TTC549 (cell line): ENCODE data around the gene SAP30BP.
"Not testable (repeated sequence)": the region's sequence is repeated elsewhere in the genome, so short reads cannot be mapped to it uniquely, and the experiment has no call there.

Experiments used
- FAIRE-seq: peaks from 2 replicates; lab custom pipeline; 2012; peaks lifted over from hg19 to GRCh38; lab: Jason Lieb, UNC

Gene SAP30BP

DNA sequence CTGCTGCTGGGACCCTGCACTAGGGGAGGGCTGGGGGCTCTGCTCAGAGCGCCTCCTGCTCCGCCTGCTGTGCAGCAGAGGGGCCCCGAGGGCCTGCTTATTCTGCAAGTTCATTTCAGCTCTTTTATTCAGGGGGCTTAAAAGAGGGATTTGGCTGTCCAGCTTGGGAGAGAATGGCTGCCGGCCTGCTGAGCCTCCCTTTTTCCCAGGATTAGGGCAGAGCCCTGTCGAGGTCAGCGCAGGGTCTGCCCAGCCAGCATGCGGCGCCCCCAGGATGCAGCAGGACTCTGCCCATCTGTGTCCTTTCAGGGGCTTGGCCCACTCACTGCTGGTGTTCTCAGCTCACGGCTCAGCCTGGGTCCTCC is 32.8 kb upstream of the SAP30BP start:
- no peak for FAIRE-seq

DNA sequence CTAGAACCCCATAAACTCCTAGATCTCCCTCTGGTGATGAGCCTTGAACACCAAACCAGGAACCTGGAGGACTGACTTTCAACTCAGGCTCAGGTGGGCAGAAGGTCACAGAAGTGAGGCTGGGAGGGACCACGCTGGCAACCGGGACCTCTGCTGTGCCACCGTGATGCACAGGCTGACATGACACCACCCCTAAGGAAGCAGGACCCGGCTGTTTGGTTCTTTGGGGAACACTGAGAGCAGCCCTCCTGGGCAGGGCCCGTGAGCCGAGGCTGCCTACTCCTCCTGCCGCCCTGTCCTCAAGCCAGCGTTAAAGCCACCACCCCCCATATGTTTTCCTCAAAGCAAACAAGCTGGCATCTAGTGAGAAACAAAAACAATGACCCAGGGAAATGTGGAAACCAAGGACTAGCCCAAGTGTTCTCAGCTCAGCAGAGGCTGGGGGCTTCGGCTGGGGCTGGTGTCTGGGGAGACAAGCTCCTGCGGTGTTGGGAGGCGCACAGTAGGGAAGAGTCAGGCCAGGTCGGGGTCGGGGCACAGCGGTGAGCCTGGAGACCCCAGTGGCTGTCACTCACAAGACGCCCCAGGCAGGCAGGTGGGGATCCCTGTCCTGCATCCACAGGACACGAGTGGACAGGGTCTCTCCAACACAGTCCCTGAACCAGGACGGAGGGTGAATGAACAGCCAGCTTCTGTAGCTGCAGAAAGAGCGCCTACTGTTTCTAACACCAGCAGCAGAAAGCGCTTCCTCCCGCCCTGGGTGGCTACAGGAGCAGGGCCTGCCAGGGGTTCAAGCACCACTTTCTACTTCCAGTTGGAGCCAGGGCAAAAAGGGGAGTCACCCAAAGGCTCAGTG is 32.2 kb upstream of the SAP30BP start:
- FAIRE-seq = no peak

DNA sequence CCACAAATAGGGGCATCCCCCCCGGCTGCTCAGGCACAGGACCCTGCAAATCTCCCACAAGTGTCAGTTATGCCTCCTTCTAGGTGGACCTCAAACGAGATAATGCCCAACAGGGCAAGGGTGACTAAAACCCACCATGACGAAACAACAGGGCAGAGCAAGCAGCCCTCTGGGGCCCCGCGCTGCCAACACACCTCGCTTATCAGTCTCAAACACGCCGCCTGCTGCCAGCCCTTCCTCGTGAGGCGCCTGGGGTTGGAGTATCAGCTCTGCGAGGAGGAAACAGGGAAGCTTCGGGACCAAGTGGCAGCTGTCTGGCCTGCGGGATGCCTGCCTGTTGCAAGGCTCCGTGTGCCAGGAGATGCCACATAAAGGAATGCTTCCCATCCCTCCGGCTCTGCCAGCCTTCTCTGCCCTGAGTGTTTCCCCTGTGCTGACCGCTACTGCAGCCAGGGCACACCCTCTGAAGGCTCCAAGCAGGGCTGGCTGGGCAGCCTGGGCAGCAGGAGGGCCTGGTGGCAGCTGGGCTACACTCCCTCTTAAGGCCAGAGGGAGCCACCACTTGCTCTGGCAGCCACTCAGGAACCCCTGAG is 31.4 kb upstream of the SAP30BP start:
- FAIRE-seq = no peak

DNA sequence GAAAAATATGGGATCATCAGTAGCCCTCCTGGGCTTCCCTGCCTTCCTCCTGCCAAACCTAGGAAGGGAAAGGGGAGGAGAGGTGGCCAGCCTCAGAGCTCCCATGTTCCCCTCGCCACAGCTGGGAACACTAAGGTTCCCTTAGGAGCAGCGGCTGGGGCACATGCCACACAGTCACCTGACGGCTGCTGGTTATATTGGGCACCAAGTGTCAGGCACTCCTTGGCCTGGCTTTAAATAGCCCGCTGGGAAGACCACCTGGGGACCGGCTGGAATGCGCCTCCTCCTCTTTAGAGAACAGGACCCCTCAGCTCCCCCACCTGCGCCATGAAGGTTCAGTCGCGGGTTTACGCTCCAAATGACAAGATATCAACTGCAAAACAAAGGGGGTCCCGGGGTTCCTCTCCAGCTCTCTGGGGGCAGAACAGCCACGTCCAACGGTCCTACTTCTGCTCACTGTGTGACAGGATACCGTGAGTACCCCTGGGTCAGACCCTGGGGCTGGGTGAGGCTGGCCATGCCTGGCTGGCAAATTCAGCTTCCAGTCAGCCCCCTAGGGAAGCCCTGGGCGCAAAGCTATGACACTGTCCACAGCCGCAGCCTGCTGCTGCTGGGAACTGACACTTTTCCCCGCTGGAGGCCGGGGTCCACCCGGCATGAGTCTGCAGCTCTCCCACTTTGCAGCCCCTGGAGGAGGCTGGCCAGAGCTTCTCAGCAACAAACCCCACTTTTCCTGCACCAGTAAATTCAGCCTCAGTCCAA is 30.6 kb upstream of the SAP30BP start:
- FAIRE-seq = no peak

DNA sequence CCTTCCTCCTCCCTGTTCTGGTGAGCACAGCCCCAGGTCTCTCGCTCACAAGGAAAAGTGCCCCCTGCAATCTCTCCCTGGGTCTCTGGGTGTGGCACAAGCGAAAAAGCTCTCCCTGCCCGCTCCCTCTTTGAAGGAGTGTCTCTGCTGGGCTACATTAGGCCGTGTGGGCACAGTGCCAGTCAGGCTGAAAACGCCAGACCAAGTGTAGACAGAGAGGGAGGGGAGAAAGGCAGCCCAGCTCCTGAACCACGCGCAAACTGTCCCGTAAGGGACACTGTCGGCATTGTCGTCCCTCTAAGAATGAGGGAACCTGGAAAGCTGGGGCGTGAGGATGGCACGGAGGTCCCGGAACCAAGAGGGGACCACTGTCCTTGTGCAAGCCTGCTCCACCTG is 30.0 kb upstream of the SAP30BP start:
- FAIRE-seq = no peak

DNA sequence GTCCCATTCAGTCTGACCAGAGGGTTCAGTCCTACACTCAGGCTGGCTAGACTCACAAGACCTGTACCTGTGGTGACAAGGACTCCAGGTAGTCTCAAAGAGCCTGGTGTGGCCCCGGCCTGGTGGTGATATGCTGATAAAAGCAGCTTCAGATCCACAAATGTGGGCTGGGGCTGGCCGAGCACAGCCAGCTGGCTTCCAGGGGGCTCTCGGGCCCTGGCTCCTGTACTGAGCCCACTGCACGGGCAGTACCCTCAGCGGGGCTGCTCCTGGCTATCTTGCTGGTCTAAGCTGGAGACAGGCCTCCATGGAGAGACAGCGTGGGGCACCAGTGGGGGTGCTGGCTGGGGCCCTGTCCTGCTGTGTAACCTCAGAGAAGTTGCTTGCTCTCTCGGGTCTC is 29.6 kb upstream of the SAP30BP start:
- no peak for FAIRE-seq

DNA sequence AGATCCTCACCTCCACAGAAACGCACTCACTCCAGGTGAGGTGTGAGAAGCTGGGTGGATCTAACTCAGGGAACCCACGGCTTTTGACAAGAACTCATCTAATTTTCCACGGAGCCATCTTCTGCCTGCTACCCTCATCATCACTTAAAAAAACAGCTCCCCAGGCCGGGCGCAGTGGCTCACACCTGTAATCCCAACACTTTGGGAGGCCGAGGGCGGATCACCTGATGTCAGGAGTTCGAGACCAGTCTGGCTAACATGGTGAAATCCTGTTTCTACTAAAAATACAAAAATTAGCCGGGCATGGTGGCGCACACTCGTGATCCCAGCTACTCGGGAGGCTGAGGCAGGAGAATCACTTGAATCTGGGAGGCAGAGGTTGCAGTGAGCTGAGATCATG is 29.1 kb upstream of the SAP30BP start:
- not testable (repeated sequence) for FAIRE-seq

DNA sequence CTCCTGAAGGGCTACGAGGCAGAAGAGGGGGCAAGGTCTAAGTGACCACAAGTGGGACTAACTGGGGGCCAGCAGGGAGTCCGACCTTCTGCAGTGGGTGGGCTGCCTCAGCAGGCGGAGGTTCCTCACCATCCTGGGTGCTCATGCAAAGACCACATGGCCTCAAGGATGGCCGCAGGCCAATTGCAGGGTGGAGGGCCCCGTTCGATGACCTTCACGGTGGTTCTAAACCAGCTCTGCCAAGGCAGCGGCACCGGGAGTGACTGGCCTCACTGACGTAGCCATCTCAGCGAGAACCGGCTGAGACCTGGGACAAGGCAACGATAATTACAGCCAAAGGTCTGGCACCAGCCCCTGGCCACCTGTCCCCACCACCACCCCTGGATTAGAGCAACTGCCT is 28.2 kb upstream of the SAP30BP start:
- FAIRE-seq = no peak

DNA sequence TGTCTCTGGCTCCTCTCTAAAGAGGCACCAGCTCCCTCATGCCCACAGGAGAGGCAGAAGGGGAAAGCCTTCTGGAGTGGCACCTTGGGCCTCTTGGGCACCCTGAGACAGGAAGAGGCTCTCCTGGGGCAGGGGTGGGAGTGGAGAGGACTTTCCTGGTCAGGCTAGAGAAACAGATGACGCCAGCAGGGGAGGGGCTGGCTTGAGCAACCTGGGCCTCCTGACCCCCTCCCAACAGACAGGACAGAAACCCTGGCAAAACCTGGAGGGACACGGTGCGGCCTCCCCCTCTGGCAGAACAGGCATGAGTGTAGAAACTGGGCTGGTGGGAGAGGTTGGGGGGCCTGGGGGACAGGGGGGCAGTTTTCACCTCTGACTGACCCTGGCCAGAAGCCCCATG is 27.8 kb upstream of the SAP30BP start:
- no peak for FAIRE-seq

DNA sequence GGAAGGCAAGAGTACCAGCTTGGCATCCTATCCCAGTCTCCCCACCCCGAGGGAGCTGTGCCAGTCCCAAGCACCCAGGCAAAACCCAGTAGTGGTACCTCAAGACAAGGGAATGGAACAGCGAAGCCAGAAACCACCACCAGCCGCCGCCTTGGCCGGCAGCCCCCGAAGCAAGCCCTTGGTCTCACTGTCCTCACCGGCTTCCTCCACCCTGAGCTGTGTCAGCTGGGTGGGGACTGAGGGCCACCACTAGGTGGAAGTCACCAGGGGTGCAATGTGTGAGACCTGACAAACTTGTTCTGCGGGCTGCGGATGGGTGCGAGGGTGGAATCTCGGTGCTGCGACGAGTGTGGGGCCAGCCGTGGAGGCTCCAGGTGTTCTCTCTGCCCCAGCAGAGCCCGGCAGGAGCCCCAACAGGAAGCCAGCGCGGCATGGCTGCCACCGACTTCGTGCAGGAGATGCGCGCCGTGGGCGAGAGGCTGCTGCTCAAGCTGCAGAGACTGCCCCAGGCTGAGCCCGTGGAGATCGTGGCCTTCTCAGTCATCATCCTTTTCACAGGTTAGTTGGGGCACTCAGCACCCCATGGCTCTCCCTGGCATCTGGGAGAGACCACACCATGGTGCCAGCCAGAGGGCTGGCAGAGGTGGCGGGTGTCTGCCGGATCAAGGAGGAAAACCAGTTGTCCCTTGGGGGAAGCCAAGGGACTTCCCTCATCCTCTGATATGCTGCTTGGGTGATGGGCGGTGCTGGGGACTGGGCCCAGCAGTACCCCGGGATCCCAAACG is 27.2 kb upstream of the SAP30BP start:
- no peak for FAIRE-seq

DNA sequence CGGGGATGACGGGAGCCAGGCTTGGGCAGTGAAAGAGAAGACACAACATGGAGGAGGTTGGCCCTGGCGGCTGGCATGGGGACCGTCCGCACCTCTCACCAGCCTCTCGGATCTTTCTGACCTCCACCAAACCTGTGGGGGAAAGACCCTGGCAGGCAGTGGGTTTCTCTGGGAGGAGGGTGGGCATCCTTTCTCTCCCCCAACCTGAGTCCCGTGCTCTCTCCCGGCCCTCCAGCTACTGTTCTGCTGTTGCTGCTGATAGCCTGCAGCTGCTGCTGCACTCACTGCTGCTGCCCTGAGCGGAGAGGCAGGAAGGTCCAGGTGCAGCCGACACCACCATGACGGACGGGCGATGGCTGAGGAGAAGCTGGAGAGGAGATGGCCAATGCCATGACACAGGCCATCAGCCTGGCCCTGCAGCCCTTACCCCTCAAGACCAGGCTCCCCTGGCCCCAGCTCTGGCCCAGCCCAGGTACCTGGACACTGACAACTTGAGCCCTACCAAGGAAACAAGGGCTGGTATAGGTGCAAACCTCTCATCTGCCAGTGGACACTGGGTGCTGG is 26.5 kb upstream of the SAP30BP start:
- no peak for FAIRE-seq

DNA sequence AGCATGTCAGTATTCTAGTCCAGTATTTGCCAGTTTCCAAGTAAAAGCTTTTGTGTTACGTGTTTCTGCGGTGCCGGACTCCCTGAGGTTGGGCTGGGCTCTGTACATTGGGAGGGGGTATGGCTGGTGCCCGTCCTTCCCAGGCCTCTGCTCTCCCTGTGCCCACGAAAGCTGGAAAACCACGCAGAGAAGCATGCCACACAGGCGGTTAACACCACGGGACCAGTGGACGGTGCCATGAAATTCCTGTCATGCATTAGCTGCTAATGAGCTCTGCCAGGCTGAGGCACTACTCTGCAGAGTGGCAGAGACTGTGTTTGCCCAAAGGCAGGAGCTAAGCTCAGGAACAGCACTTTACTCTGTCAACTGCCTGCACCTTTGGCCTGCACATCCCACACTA is 25.8 kb upstream of the SAP30BP start:
- no peak for FAIRE-seq

DNA sequence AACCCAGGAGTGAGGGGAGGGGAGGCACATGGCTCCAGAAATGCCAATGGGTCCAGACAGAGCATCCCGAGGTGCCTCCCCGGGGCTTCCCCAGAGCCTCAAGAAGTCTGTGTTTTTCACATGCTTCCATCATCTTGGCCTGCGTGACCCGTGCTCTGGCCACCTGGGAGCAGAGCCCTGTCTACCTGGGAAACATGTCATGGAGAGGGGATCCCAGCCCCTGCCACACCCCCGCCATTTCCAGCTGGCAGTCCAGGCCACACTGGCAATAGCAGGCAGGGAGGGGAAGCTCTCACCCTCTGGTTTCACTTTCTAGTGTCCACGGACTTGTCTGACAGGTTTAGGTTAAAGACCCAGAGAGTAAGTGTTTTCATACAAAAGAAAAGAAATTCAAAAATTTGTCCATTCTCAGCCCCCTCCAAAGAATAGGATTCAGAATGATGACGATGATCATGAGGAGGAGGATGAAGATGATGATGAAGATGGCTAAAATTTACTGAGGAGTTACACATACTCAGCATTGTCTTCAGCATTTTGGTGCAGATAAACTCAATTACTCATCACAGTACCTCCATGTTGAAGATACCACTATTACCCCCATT is 24.9 kb upstream of the SAP30BP start:
- FAIRE-seq = no peak

DNA sequence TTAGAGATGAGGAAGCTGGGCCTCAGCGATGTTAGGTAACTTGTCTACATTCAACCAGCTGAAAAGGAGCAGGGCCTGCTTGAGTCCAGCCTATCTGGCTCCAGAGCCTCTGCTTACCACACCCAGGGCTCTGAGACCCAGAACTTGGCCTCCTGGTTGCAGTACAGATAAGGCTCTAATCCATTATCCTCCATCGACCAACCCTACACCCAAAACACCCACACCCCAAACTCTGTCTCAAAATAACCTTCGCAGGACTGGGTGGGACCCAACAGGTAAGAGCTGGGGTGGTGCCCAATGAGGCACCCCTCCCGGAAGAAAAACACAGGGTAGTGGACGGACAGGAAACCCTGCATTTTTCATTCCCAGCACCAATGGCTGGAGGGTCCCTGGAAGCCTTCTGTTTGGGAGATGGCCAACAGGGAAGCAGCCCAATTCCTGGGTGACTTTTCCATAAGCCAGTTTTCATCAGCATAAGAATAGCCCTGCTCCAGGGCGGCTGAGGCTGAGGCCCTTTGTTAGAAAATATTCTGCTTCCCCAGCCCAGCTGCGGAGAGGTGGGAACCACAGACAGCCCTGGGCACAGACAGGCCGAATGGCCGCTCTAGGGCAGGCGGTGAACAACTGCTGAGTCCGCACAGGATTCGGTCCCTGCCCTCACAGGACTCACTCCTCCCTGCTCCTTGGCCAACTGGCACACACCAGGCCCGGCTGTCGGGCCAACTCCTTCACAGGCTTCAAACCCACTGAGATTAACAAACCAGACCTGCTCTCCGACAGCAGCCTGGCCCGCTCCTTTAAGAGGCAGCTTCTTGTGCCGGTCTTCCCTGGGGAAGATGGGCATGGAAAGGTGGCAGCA is 24.1 kb upstream of the SAP30BP start:
- no peak for FAIRE-seq

DNA sequence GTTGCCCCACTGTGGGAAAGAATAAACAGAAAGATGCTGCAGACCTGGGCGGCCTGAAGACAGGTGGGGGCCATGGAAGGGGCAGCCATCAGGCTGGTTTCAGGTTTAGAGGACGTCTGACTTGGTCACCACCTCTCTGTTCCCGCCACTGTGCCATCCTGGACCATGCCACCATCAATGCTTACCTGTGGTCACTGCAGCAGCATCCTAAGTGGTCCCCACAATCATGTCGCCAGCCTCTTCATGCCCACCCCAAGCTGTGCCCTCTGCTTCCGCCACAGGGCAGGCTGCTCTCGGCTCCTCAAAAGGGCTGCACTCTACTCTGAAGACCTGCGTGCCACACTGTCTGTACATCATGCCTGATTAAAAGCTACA is 23.5 kb upstream of the SAP30BP start:
- no peak for FAIRE-seq

DNA sequence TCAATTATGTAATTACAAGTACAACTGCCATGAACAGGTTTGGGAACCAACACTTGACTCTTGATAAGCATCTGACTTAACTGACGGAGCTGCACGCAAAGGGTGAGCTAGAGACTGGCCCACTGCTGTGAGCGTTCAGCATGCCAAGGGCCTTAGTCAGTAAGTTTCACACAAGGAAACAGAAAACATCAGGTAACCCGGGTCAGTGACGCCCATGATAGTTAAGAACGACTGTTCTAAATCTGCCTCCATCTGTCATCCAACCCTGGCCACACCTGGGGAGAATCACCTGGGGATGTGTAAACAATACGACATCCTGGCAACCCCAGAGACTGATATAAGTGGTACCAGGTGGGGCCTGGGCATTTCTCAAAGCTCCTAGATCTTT is 21.6 kb upstream of the SAP30BP start:
- no peak for FAIRE-seq

DNA sequence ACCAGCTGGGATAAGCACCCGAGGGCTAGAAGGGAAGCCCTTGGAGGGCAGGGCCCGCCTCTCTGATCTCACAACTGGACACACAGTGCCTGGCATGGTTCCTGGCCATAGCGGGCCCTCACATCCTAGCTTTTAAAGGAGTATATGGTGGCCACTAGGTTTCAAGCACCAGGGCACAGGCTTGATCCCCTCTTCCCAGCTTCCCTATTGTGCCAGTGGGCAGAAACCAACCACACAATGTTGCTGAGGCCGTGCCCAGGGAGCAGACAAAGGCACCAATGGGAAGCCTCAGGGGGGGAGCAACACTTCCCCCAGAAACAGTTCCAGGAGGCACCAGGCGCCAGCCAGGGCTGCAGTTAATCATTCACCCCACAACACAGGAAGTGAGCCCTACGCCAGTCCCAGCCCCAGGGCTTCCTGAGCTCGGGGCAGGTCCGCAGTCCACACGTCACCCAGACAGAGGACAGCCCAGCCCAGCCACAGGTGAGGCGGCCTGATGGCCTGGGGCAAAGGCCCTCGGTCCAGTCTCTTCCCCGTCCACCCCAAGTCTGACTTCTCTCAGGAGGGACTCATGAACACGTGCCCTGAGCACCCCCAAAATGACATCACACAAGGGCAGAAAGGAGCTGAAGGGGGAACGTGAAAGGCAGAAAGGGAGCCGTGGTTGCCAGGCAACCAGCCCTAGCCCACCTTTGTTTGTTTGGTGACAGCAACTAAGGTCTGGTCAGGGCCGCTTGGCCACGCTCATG is 21.1 kb upstream of the SAP30BP start:
- no peak for FAIRE-seq

DNA sequence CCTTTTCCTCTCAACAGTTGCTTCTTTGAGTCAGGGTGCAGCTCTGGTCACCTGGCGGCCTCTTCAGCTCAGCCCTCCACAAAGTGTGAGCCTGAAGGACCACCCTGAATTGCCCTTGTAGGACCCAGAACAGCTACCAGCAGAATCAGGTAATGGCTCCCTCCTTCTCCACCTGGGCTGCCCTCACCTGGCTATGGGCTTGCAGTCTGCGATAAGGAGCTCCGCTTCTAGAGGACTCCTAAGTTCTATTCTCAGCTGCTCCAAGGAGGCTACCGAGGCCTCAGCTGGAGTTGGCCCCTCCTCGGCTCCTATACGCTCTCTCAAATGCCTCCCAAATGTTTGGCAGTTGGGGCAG is 20.5 kb upstream of the SAP30BP start:
- no peak for FAIRE-seq

DNA sequence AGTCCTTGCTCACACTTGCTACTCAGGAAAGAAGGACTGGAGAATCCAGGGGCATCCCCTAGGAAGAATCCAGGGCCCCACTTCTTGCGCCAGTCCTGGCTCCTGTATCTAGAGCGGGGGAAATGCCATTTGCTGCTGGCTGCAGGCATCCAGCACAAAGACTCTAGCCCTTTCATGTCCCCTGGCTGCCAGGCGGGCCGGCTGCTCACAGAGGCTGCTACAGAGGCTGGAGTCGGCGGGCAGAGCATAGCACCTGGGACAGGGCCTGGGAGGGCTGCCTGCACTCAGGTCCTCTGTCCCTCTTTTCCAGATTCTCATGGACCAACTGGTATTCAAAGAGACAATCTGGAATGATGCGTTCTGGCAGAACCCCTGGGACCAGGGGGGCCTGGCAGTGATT is 20.1 kb upstream of the SAP30BP start:
- no peak for FAIRE-seq

DNA sequence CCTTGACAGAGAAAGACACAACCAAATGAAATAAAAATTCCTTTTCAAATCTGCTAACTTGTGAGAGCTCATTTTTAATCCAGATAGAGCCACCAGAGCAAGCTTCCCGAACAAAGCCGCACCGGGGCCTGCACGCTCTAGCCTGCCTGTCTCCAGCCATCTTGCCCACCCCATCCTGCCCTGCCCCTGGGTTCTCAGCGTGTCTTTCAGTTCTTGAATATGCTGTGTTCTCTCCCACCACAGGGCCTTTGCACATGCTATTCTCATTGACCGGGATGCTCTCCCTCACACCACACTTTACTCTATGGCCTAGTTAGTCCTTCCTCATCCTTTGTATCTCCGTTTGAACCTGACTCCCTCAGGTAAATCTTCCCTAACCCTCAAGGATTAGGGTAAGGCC is 19.2 kb upstream of the SAP30BP start:
- FAIRE-seq = no peak
